Ectodermal cell (in vitro differentiated cells): ENCODE data around the gene ZNF664.
A peak's percentile ranks its signal among the peaks of the same experiment; 100 is the strongest.

Source experiments
- H3K27ac ChIP-seq: 2 replicates; pipeline ENCODE4 v1.7.0; 2013; ENCODE audit warnings: mild to moderate bottlenecking, low read depth, low read length; ENCODE audit not compliant: insufficient read depth, poor library complexity, severe bottlenecking
- H3K27me3 ChIP-seq: 2 replicates; pipeline ENCODE4 v1.7.0; 2013; ENCODE audit warnings: mild to moderate bottlenecking, low read length; ENCODE audit not compliant: insufficient read depth, control insufficient read depth, poor library complexity, severe bottlenecking
- H3K36me3 ChIP-seq: one replicate; pipeline ENCODE4 v1.7.0; 2013; ENCODE audit warnings: low read length; ENCODE audit not compliant: control insufficient read depth, insufficient read depth
- H3K4me1 ChIP-seq: one replicate; pipeline ENCODE4 v1.7.0; 2013; ENCODE audit warnings: low read length; ENCODE audit not compliant: control insufficient read depth, insufficient read depth
- H3K4me3 ChIP-seq: 2 replicates; pipeline ENCODE4 v1.7.0; 2013; ENCODE audit warnings: low read depth, low read length, control low read depth; ENCODE audit not compliant: insufficient read depth
- H3K9me3 ChIP-seq: 2 replicates; pipeline ENCODE4 v1.7.0; 2013; ENCODE audit warnings: mild to moderate bottlenecking, low read length, moderate library complexity; ENCODE audit not compliant: control insufficient read depth
- WGBS, 2 experiments: methylation state at CpG; one replicate each; pipeline ENCODE4 v1.1.7; 2013; ENCODE audit warnings: missing lambda C conversion rate in 2 of 2; 5-methylcytosine and 5-hydroxymethylcytosine counted together

ZNF664 gene

GRCh38 chr12:123971449-123971769 lies 1.6 kb upstream of the ZNF664 start:
- H3K4me1 ChIP-seq: peaks cover 5% of the 10 kb centered on the region
- no peaks in the 10 kb centered on the region for H3K9me3 ChIP-seq
- peak overlapping the region; percentile 65 for H3K4me3 ChIP-seq
- peaks cover 3% of the 10 kb centered on the region for H3K36me3 ChIP-seq
- WGBS, 2 experiments: 21 to 22% methylated on average over 9 of the region's 10 CpGs
- H3K27ac ChIP-seq: no peak overlapping the region
- peaks cover 58% of the 10 kb centered on the region for H3K27me3 ChIP-seq

GRCh38 chr12:123971770-123972456 lies 1.1 kb upstream of the ZNF664 start:
- Histone ChIP-seq H3K27me3 (peaks cover 53% of the 10 kb centered on the region), H3K27ac (no peak overlapping the region), H3K36me3 (peaks cover 7% of the 10 kb centered on the region), H3K4me1 (peaks cover 5% of the 10 kb centered on the region), H3K4me3 (peak overlapping the region; percentile 65), H3K9me3 (no peaks in the 10 kb centered on the region)
- WGBS, 2 experiments: 0% methylated on average over 55 of the region's 55 CpGs

DNA sequence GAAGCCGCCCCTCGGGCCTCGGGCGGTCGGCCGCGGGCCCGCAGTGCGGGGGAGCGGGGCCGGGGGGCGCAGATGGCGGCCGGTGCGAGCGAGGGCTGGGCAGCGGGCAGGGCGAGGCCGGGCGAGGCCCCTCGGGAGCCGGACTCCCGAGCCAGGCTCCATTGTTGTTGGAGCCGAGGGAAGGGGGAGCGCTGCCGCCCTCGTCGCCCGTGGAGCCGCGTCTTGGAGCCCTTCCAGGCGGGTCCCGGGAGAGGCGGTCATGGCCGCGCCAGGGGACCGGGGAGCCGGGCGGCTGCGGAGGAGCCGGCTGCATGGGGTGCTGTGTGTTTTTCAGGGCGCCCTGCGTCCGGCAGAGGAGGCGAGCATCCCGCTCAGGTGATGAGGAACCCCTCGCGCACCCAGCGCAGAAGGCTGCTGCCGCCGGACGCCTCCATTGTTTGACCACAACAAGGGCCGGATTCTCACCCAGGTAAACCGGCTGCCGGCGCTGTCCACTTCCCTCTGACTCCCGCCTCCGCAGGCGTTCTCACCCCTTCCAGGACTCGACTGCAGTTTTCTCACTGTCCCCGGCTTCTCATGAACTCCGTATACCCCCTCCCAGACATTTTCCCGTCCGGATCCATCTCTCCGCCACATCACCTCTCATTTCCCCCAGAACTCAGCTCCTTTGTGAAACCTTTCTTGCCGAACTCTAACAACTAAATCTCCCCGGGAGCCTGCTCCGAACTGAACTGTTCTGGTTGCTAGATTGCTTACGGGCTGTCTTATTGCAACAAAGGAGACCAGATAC lies 732 bp downstream of the ZNF664 start:
- 1% methylated on average over 69 of the region's 69 CpGs for WGBS, 2 experiments
- Histone ChIP-seq H3K4me3 (peak overlapping the region; percentile 82), H3K4me1 (peaks cover 5% of the 10 kb centered on the region), H3K27me3 (peaks cover 35% of the 10 kb centered on the region), H3K27ac (peak overlapping the region; percentile 83), H3K9me3 (no peaks in the 10 kb centered on the region), H3K36me3 (peaks cover 10% of the 10 kb centered on the region)

DNA sequence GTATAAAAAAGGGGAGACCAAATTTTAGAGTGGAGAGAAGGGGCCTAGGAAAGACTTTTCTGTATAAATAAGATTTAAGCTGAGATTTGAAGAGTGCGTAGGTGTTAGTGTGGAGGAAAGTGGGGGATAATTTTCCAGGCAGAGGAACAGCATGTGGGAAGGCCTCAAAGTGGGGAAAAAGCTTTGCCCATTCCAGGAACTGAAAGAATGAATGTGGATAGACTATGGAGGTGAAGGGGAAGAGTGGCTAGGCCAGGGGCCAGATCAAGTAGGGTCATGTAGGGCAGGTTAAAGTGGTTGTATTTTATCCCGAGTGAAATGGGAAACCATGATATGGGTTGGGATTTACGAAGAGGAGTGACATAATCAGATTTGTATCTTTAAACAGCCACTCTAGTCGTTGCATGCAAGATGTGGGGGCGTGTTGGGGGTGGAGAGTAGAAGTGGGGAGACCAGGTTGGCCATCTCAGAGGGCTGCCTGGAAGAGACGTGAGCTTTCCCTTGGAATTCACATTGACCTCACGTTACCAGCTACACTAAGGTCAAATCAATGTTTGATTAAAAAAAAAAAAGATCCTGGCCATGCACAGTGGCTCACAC lies 3.3 kb downstream of the ZNF664 start:
- Histone ChIP-seq H3K4me1 (peaks cover 4% of the 10 kb centered on the region), H3K4me3 (no peak overlapping the region), H3K9me3 (no peaks in the 10 kb centered on the region), H3K27ac (no peak overlapping the region), H3K27me3 (peaks cover 9% of the 10 kb centered on the region), H3K36me3 (peaks cover 10% of the 10 kb centered on the region)
- WGBS, 2 experiments: 94 to 96% methylated on average over 7 of the region's 7 CpGs

DNA sequence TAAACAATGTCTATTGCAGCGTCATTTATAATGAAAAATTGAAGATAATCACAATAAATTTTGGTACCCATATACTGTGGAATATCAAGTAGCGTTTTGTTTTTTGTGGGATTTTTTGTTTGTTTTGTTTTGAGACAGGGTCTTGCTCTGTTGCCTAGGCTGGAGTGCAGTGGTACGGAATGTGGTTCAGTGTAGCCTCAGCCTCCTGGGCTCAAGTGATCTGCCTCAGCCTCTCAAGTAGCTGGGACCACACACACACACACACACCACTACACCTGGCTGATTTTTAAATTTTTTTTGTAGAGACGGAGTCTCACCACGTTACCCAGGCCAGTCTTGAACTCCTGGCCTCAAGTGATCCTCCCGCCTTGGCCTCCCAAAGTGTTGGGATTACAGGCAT lies 6.6 kb downstream of the ZNF664 start:
- peaks cover 10% of the 10 kb centered on the region for H3K36me3 ChIP-seq
- no peak overlapping the region for H3K27ac ChIP-seq
- H3K4me1 ChIP-seq: no peaks in the 10 kb centered on the region
- 91 to 95% methylated on average over 6 of the region's 6 CpGs for WGBS, 2 experiments
- H3K4me3 ChIP-seq: no peak overlapping the region
- H3K27me3 ChIP-seq: no peaks in the 10 kb centered on the region
- H3K9me3 ChIP-seq: no peaks in the 10 kb centered on the region

DNA sequence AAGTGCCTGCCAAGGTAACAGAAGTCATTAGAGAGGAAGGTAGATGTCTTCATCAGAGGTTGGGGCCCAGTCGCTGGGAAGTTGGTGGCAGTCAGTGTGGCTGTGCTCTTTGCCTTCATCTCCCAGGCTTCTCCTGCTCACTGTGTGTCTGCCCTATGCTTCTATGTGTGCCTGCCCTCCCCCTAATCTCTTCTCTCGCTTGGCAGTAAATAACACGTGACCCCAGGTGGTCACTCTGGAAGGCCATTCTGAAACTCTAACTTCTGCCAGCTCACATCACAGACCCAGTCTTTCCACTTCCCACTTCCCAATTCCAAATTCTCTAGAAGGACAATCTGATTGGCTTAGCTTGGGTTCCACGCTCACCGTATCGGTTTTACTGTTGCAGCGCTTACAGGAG lies 9.3 kb downstream of the ZNF664 start:
- no peaks in the 10 kb centered on the region for H3K27me3 ChIP-seq
- no peaks in the 10 kb centered on the region for H3K4me1 ChIP-seq
- no peaks in the 10 kb centered on the region for H3K36me3 ChIP-seq
- H3K9me3 ChIP-seq: no peaks in the 10 kb centered on the region
- H3K4me3 ChIP-seq: no peak overlapping the region
- no peak overlapping the region for H3K27ac ChIP-seq
- WGBS, 2 experiments: 88 to 89% methylated on average over 7 of the region's 7 CpGs

DNA sequence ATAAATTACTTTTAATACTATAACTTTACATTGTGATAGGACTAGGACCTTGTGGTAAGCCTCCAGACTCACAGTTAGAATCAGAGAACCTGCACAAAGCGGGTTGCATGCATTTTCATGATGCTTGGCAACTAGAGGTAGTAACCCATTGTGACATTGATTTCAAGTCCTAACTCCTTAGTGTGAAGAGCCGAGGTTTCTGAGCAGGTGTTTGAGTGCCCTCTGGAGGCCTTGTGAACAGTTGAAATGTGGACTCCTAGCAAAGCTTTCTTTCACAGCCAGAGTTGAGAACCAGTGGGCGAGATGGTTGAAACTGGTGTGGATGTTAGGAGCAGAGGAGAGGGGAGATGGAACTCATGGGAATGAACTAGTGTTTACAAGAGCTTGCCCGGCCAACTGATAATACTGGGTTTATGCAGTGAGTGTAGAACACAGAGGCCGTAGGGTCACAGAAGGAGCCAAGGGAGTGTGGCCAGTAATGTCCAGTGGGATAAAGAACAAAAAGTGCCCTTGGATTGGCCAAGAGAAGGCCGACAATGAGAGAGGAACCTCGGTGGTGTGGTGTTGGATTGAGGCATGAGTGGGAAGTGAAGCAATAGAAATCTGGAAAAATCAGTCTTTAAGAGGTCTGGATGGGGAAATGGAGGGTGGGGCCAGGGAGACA lies 10.9 kb downstream of the ZNF664 start:
- Histone ChIP-seq H3K9me3 (no peaks in the 10 kb centered on the region), H3K36me3 (peaks cover 11% of the 10 kb centered on the region), H3K4me1 (no peaks in the 10 kb centered on the region), H3K27me3 (no peaks in the 10 kb centered on the region), H3K4me3 (no peak overlapping the region), H3K27ac (no peak overlapping the region)
- 79 to 80% methylated on average over 7 of the region's 7 CpGs for WGBS, 2 experiments

DNA sequence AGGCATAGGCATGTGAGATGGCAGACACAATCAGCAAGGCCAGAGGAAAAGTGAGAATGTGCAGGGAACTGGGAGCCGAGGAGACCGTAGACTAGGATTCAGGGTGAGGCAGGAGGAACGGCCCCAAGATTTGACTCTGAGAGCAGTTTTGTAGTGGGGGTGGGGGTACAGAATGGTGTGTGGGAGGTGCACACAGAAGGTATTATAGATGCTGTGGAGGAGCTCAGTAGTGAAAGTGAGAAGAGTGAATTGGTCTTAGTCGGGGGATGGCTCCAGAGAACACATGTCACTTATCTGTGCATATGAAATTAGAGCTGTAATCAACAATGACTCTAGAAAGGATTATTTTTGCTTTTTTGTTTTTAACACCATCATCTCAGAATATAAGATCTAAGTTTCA lies 11.9 kb downstream of the ZNF664 start:
- Histone ChIP-seq H3K36me3 (peaks cover 16% of the 10 kb centered on the region), H3K9me3 (no peaks in the 10 kb centered on the region), H3K27ac (no peak overlapping the region), H3K4me3 (no peak overlapping the region), H3K4me1 (no peaks in the 10 kb centered on the region), H3K27me3 (no peaks in the 10 kb centered on the region)
- WGBS, 2 experiments: 94 to 97% methylated on average over 4 of the region's 4 CpGs

DNA sequence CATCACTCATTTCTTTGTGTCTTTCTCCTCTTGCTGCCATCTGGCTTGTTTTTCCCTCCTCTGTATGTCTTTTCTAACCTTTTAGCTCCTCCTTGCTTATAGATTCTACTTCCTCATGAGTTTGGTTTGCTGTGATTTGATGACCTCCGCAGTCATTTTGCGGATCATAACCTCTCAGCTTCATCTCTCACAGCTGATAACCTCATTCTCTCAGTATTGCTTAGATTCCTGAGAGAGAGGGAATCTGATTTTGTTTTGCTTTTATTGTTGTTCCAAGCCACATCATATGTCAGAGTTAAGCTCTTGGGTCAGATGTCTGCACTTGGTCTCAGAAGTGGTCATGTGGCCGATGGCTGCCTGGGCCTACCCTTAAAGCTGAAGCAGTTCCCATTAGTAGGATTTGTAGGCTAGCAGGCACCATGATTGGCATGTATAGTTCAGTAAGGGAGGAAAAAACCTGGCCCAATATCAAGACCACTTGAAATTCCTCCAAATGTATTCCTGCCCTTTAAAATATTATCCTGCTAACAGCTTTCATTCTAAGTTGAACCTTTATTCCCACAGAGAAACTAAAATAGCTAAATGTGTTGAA lies 13.5 kb downstream of the ZNF664 start:
- no peak overlapping the region for H3K27ac ChIP-seq

GRCh38 chr12:123987022-123987421 lies 14.0 kb downstream of the ZNF664 start:
- H3K27me3 ChIP-seq: no peaks in the 10 kb centered on the region
- 98 to 100% methylated on average over 1 to 2 of the region's 2 CpGs for WGBS, 2 experiments
- peaks cover 20% of the 10 kb centered on the region for H3K36me3 ChIP-seq
- no peak overlapping the region for H3K27ac ChIP-seq
- no peak overlapping the region for H3K4me3 ChIP-seq
- no peaks in the 10 kb centered on the region for H3K4me1 ChIP-seq
- no peaks in the 10 kb centered on the region for H3K9me3 ChIP-seq

More for the DNA sequence above, 13.5 kb downstream of the ZNF664 start:
- no peaks in the 10 kb centered on the region for H3K27me3 ChIP-seq
- 100% methylated on average over 1 to 3 of the region's 3 CpGs for WGBS, 2 experiments
- H3K36me3 ChIP-seq: peaks cover 20% of the 10 kb centered on the region
- H3K4me3 ChIP-seq: no peak overlapping the region
- no peaks in the 10 kb centered on the region for H3K4me1 ChIP-seq
- H3K9me3 ChIP-seq: no peaks in the 10 kb centered on the region
